ENCODE measurements around the gene TNNC1. TPM values are rescaled to one million over a fixed set of nuclear protein-coding genes. Genes with fewer than 3 reads are reported as not detected.

Gene TNNC1
- total RNA-seq, 1 donor from 2014 or later = 0.67 TPM

- peak overlapping the region; percentile 47 for H3K4me3 Mint-ChIP-seq (ENCODE audit: unreplicated experiment)
- H3K27me3 Mint-ChIP-seq (ENCODE audit: unreplicated experiment) = peaks cover 12% of the 10 kb centered on the region
- peaks cover 49% of the 10 kb centered on the region for H3K4me1 Mint-ChIP-seq (ENCODE audit: unreplicated experiment)
- no peaks in the 10 kb centered on the region for H3K36me3 Mint-ChIP-seq (ENCODE audit: low read depth, unreplicated experiment)
- DNase-seq (ENCODE audit: low spot score) = peak; percentile 79
- no peak overlapping the region for H3K27ac Mint-ChIP-seq (ENCODE audit: unreplicated experiment)
- H3K9me3 Mint-ChIP-seq (ENCODE audit: unreplicated experiment) = no peaks in the 10 kb centered on the region
- TF ChIP-seq CTCF (IDR thresholded peaks at IDR 0.05; ENCODE audit: unreplicated experiment) = peak; percentile 98
Measured at GRCh38 chr3:52446631-52447511, 7.0 kb downstream of the TNNC1 start.

GRCh38 chr3:52446042-52446441, 7.8 kb downstream of the TNNC1 start:
- no peaks in the 10 kb centered on the region for H3K9me3 Mint-ChIP-seq (ENCODE audit: unreplicated experiment)
- no peak for DNase-seq (ENCODE audit: low spot score)
- H3K27me3 Mint-ChIP-seq (ENCODE audit: unreplicated experiment) = peaks cover 12% of the 10 kb centered on the region
- H3K4me3 Mint-ChIP-seq (ENCODE audit: unreplicated experiment) = no peak overlapping the region
- no peak overlapping the region for H3K27ac Mint-ChIP-seq (ENCODE audit: unreplicated experiment)
- peaks cover 51% of the 10 kb centered on the region for H3K4me1 Mint-ChIP-seq (ENCODE audit: unreplicated experiment)
- H3K36me3 Mint-ChIP-seq (ENCODE audit: low read depth, unreplicated experiment) = no peaks in the 10 kb centered on the region
- TF ChIP-seq CTCF (IDR thresholded peaks at IDR 0.05; ENCODE audit: unreplicated experiment) = no peak

GRCh38 chr3:52444860-52445793, 8.7 kb downstream of the TNNC1 start, which contains the start of gene SEMA3G:
TSS of gene SEMA3G (minus strand) at chr3:52445103. CDS start at chr3:52445027, 76 bp downstream.
- H3K4me1 Mint-ChIP-seq (ENCODE audit: unreplicated experiment) = peaks cover 53% of the 10 kb centered on the region
- DNase-seq (ENCODE audit: low spot score) = peak; percentile 77
- peak within 1 kb of the TSS; percentile 30 for H3K27ac Mint-ChIP-seq (ENCODE audit: unreplicated experiment)
- peak within 1 kb of the TSS; percentile 96 for H3K4me3 Mint-ChIP-seq (ENCODE audit: unreplicated experiment)
- H3K9me3 Mint-ChIP-seq (ENCODE audit: unreplicated experiment) = no peaks in the 10 kb centered on the region
- H3K27me3 Mint-ChIP-seq (ENCODE audit: unreplicated experiment) = peaks cover 15% of the 10 kb centered on the region
- no peaks in the 10 kb centered on the region for H3K36me3 Mint-ChIP-seq (ENCODE audit: low read depth, unreplicated experiment)
- TF ChIP-seq CTCF (IDR thresholded peaks at IDR 0.05; ENCODE audit: unreplicated experiment) = peak; percentile 60

GRCh38 chr3:52443791-52444687, 9.8 kb downstream of the TNNC1 start:
- Mint-ChIP-seq H3K4me3 (ENCODE audit: unreplicated experiment) (peak overlapping the region; percentile 96), H3K27ac (ENCODE audit: unreplicated experiment) (peak overlapping the region; percentile 30), H3K9me3 (ENCODE audit: unreplicated experiment) (no peaks in the 10 kb centered on the region), H3K36me3 (ENCODE audit: low read depth, unreplicated experiment) (peaks cover 3% of the 10 kb centered on the region), H3K27me3 (ENCODE audit: unreplicated experiment) (peaks cover 15% of the 10 kb centered on the region), H3K4me1 (ENCODE audit: unreplicated experiment) (peaks cover 52% of the 10 kb centered on the region)
- TF ChIP-seq CTCF (IDR thresholded peaks at IDR 0.05; ENCODE audit: unreplicated experiment) = no peak
- DNase-seq (ENCODE audit: low spot score) = no peak
